CD4-positive, alpha-beta T cell treated with Interleukin-10 for 1 hour (primary cell): ENCODE results near the gene NAIF1.
A peak's percentile ranks its signal among the peaks of the same experiment; 100 is the strongest.
"Not testable (repeated sequence)": the region's sequence is repeated elsewhere in the genome, so short reads cannot be mapped to it uniquely, and the experiment has no call there.

ENCODE experiments used
- DNase-seq: peaks from one replicate; pipeline ENCODE4 v3.0.0-alpha.2; 2020

NAIF1 gene

GRCh38 chr9:128066713-128067644, at the start of gene NAIF1:
NAIF1 (minus strand) TSS chr9:128067320; CDS start chr9:128067101, 219 bp downstream.
- peak; percentile 99 for DNase-seq

- no peak for DNase-seq
Measured at GRCh38 chr9:128116104-128117083, 49.3 kb upstream of the NAIF1 start.

GRCh38 chr9:128115187-128116103, 48.3 kb upstream of the NAIF1 start:
- DNase-seq, result peak; percentile 15

GRCh38 chr9:128114326-128115186, 47.4 kb upstream of the NAIF1 start:
- DNase-seq, result no peak

- no peak for DNase-seq
Measured at GRCh38 chr9:128113526-128114325, 46.6 kb upstream of the NAIF1 start.

- not testable (repeated sequence) for DNase-seq
Measured at GRCh38 chr9:128111726-128112125, 44.6 kb upstream of the NAIF1 start.

- no peak for DNase-seq
Measured at GRCh38 chr9:128109050-128109709, 42.1 kb upstream of the NAIF1 start.

- no peak for DNase-seq
Measured at GRCh38 chr9:128108269-128109049, 41.3 kb upstream of the NAIF1 start.

GRCh38 chr9:128107468-128108268, 40.5 kb upstream of the NAIF1 start:
- no peak for DNase-seq

GRCh38 chr9:128106940-128107467, 39.9 kb upstream of the NAIF1 start:
- DNase-seq, result no peak

GRCh38 chr9:128106181-128106939, 39.2 kb upstream of the NAIF1 start:
- DNase-seq, result no peak

- no peak for DNase-seq
Measured at GRCh38 chr9:128105538-128106175, 38.5 kb upstream of the NAIF1 start.

- no peak for DNase-seq
Measured at GRCh38 chr9:128104171-128104618, 37.1 kb upstream of the NAIF1 start.

GRCh38 chr9:128103589-128103962, 36.5 kb upstream of the NAIF1 start:
- DNase-seq, result peak; percentile 51

- DNase-seq, result no peak
Measured at GRCh38 chr9:128102861-128103588, 35.9 kb upstream of the NAIF1 start.

GRCh38 chr9:128102196-128102595, 35.1 kb upstream of the NAIF1 start:
- no peak for DNase-seq
